Lower leg skin (tissue), 3 donors: Measurements from ENCODE around the gene STK35.

Experiments
- CTCF ChIP-seq, 3 donors: fragments of 450-650 bp; IDR thresholded peaks; one replicate each; pipeline ENCODE4 v1.5.1; 2016; ENCODE audit warnings: antibody characterized with exemption in 3 of 3, mild to moderate bottlenecking in 3 of 3, moderate library complexity in 2 of 3
- POLR2A ChIP-seq, 2 donors: fragments of 450-650 bp; IDR thresholded peaks; one replicate each; pipeline ENCODE4 v1.6.1; 2016 to 2017; ENCODE audit warnings: antibody characterized with exemption in 2 of 2, mild to moderate bottlenecking in 1 of 2, moderate library complexity in 1 of 2

- TF ChIP-seq CTCF (IDR thresholded peaks at IDR 0.05) (peak in 1 of 3 donors; percentile 38), POLR2A (IDR thresholded peaks at IDR 0.05) (peak in 1 of 2 donors; percentile 57)
Observed at GRCh38 chr20:2102585-2103460, 1.2 kb downstream of the STK35 start.
